Endothelial cell of umbilical vein (primary cell): ENCODE measurements around the gene P2RY11. TPM values are rescaled to one million over a fixed set of nuclear protein-coding genes. Genes with fewer than 3 reads are reported as not detected.

ENCODE experiments used
- BruUV-seq: library from RNA; stranded (reverse); fragments of 400-500 nt; replicated peaks from 2 replicates; lab custom pipeline; 2021; lab: Mats Ljungman, UMichigan
- CTCF ChIA-PET: fragments of 300-600, 350-600 bp; sonication (Branson Sonifier 250); formaldehyde crosslinking; loops from one replicate; lab custom pipeline; 2021; ENCODE audit warnings: antibody characterized with exemption, inconsistent platforms; lab: Charles Lee
- POLR2A ChIA-PET: fragments of 300-600, 350-600 bp; sonication (Branson Sonifier 250); formaldehyde crosslinking; loops from one replicate; lab custom pipeline; 2021; ENCODE audit warnings: antibody characterized with exemption, inconsistent platforms; lab: Charles Lee
- DNase-seq: peaks from one replicate; pipeline ENCODE4 v3.0.0-alpha.2; 2011; ENCODE audit warnings: low read depth, low spot score
- FAIRE-seq: peaks from 2 replicates; lab custom pipeline; 2011; peaks lifted over from hg19 to GRCh38; lab: Jason Lieb, UNC
- H2AFZ ChIP-seq: 2 replicates; pipeline ENCODE4 v1.6.0; 2012; ENCODE audit warnings: low read depth, low read length, control low read depth, inconsistent platforms
- H3K27ac ChIP-seq: 2 replicates; pipeline ENCODE4 v1.5.1; 2011; ENCODE audit warnings: low read depth, mild to moderate bottlenecking, control low read depth, low read length, moderate library complexity; ENCODE audit not compliant: insufficient read depth
- H3K27me3 ChIP-seq, 2 experiments: 2 replicates each; pipeline versions ENCODE4 v1.6.0 to v1.6.1; 2011; ENCODE audit warnings: low read length in 2 of 2, mixed read lengths in 1 of 2; ENCODE audit not compliant: control insufficient read depth in 2 of 2, insufficient read depth in 2 of 2
- H3K36me3 ChIP-seq, 2 experiments: 2 replicates in 1 of 2; 3 replicates in 1 of 2; pipeline ENCODE4 v1.5.1; 2011; ENCODE audit warnings: low read length in 2 of 2, mild to moderate bottlenecking in 1 of 2, moderate library complexity in 1 of 2; ENCODE audit not compliant: control insufficient read depth in 2 of 2, insufficient read depth in 2 of 2; ENCODE audit errors: extremely low read depth in 1 of 2
- H3K4me1 ChIP-seq: 3 replicates; pipeline ENCODE4 v1.5.1; 2011; ENCODE audit warnings: mild to moderate bottlenecking, low read length; ENCODE audit not compliant: control insufficient read depth, insufficient read depth; ENCODE audit errors: extremely low read depth
- H3K4me2 ChIP-seq: 2 replicates; pipeline ENCODE4 v1.6.1; 2011; ENCODE audit warnings: low read length, control low read depth, mixed read lengths; ENCODE audit not compliant: insufficient read depth
- H3K4me3 ChIP-seq, 3 experiments: fragments of 200-600 bp in 1 of 3; sonication (generic), shearing (Covaris generic) in 1 of 3; replicated peaks in 1 of 3; 2 replicates each; pipeline ENCODE4 v1.5.1; 2011 to 2016; ENCODE audit warnings: control low read depth in 3 of 3, low read length in 3 of 3, mild to moderate bottlenecking in 2 of 3, inconsistent platforms in 1 of 3, low read depth in 1 of 3, moderate library complexity in 1 of 3; ENCODE audit not compliant: insufficient read depth in 1 of 3
- H3K79me2 ChIP-seq: 2 replicates; pipeline ENCODE4 v1.6.0; 2012; ENCODE audit warnings: low read length, inconsistent platforms; ENCODE audit not compliant: control insufficient read depth, insufficient read depth
- H3K9ac ChIP-seq: replicated peaks from 2 replicates; pipeline ENCODE3; 2011; ENCODE audit warnings: low read length, control low read depth; ENCODE audit not compliant: insufficient read depth; ENCODE audit errors: extremely low read depth
- H3K9me1 ChIP-seq: replicated peaks from 3 replicates; pipeline ENCODE4 v1.6.0; 2011; ENCODE audit warnings: mild to moderate bottlenecking, low read length; ENCODE audit not compliant: control insufficient read depth, insufficient read depth; ENCODE audit errors: extremely low read depth
- H3K9me3 ChIP-seq: replicated peaks from 2 replicates; pipeline ENCODE4 v1.5.1; 2012; ENCODE audit warnings: low read length, inconsistent platforms; ENCODE audit not compliant: control insufficient read depth, insufficient read depth
- H4K20me1 ChIP-seq: replicated peaks from 2 replicates; pipeline ENCODE3; 2011; ENCODE audit warnings: mild to moderate bottlenecking, low read length; ENCODE audit not compliant: control insufficient read depth, insufficient read depth; ENCODE audit errors: extremely low read depth
- EZH2 ChIP-seq: IDR thresholded peaks from 2 replicates; pipeline ENCODE4 v1.6.1; 2012; ENCODE audit warnings: borderline replicate concordance, low read depth, mild to moderate bottlenecking, moderate library complexity, low read length, inconsistent platforms; ENCODE audit not compliant: severe bottlenecking
- FOS ChIP-seq: IDR thresholded peaks from 2 replicates; pipeline ENCODE4 v1.6.1; 2011; ENCODE audit warnings: mild to moderate bottlenecking, low read length, moderate library complexity, borderline replicate concordance; ENCODE audit not compliant: insufficient read depth
- JUN ChIP-seq: IDR thresholded peaks from 2 replicates; pipeline ENCODE4 v1.6.1; 2011; ENCODE audit warnings: borderline replicate concordance, low read depth; ENCODE audit not compliant: insufficient read length, insufficient read depth
- POLR2A ChIP-seq: IDR thresholded peaks from 2 replicates; pipeline ENCODE4 v1.6.1; 2012; ENCODE audit warnings: low read depth, mild to moderate bottlenecking, control low read depth, low read length
- POLR2AphosphoS5 ChIP-seq: IDR thresholded peaks from 2 replicates; pipeline ENCODE4 v1.6.1; 2012; ENCODE audit warnings: low read depth, mild to moderate bottlenecking, control low read depth, low read length, moderate library complexity; ENCODE audit not compliant: insufficient read depth
- dilution Hi-C: fragments of 300-500 bp; cut with MboI; formaldehyde crosslinking; loops from one replicate; pipeline ENCODE4 v1.15.0; 2019; ENCODE audit warnings: low sequenced_read_pairs; ENCODE audit not compliant: extremely low pct_ligation_motif_present
- intact Hi-C: fragments of 100-400 bp; cut with micrococcal nuclease; formaldehyde crosslinking; loops from one replicate; pipeline ENCODE4 v1.10.0; 2022
- polyA plus RNA-seq, 4 experiments: library from polyadenylated mRNA; depleted of rRNA in 3 of 4; stranded (reverse) in 3 of 4; unstranded in 1 of 4; fragments of >200 nt; gene quantifications; 2 replicates each; pipeline versions ENCODE4 v1.2.1 to v1.2.3, GENCODE V29; 2011 to 2012; ENCODE audit warnings: missing spikeins in 1 of 4
- total RNA-seq: library from RNA; stranded (reverse); gene quantifications from 2 replicates; pipeline ENCODE4 v1.2.3, GENCODE V29; 2021
- TF ChIP-seq, protein P1 (sequence below), 2 donors: IDR thresholded peaks; 1 replicate in 1 of 2; 2 replicates in 1 of 2; pipeline ENCODE4 v1.5.1; 2011; ENCODE audit warnings: low read length in 2 of 2, mild to moderate bottlenecking in 2 of 2, moderate library complexity in 2 of 2, control low read depth in 1 of 2, inconsistent platforms in 1 of 2, low read depth in 1 of 2; ENCODE audit not compliant: insufficient read depth in 1 of 2; ENCODE audit errors: extremely low read depth in 1 of 2

The P2RY11 gene
- total and polyA plus RNA-seq, 2 donors (not counting 3 experiments of a cell fraction or from before 2014, with no cell fraction given), result 3.6 to 14.6 TPM

DNA sequence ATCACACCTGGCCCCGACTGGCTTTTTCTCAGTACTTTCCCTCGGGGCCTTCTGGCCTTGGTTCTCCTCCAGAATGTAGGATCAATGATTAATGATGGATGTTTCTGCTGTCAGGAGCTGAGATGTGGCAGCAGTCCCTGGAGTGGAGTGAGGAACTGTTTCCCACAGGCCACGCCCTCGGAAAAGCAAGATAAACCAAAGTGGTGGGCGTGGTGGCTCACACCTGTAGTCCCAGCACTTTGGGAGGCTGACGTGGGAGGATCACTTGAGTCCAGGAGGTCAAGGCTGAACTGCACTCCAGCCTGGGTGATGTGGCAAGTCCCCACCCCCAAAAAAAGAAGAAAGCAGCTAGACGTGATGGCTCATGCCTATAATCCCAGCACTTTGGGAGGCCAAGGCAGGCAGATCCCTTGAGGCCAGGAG, 32.5 kb upstream of the P2RY11 start:
- DNase-seq (no peak), FAIRE-seq (no peak)
- Histone ChIP-seq H3K79me2 (no peaks in the 10 kb centered on the region), H3K9ac (no peak overlapping the region), H3K36me3 (no peaks in the 10 kb centered on the region), H3K27ac (no peak overlapping the region), H3K9me3 (no peaks in the 10 kb centered on the region), H3K4me1 (no peaks in the 10 kb centered on the region), H3K27me3 (no peaks in the 10 kb centered on the region), H3K4me3 (no peak overlapping the region), H3K9me1 (no peaks in the 10 kb centered on the region), H2AFZ (no peak overlapping the region), H4K20me1 (no peaks in the 10 kb centered on the region), H3K4me2 (no peak overlapping the region)
- no TSS peak for BruUV-seq
- dilution Hi-C loops, result no loop called here
- POLR2A ChIA-PET, result no interaction called here
- CTCF ChIA-PET, result no interaction called here
- no peak for TF ChIP-seq JUN
- no peak for TF ChIP-seq FOS
- TF ChIP-seq EZH2, result no peak
- TF ChIP-seq POLR2AphosphoS5, result no peak
- TF ChIP-seq, protein P1, sequence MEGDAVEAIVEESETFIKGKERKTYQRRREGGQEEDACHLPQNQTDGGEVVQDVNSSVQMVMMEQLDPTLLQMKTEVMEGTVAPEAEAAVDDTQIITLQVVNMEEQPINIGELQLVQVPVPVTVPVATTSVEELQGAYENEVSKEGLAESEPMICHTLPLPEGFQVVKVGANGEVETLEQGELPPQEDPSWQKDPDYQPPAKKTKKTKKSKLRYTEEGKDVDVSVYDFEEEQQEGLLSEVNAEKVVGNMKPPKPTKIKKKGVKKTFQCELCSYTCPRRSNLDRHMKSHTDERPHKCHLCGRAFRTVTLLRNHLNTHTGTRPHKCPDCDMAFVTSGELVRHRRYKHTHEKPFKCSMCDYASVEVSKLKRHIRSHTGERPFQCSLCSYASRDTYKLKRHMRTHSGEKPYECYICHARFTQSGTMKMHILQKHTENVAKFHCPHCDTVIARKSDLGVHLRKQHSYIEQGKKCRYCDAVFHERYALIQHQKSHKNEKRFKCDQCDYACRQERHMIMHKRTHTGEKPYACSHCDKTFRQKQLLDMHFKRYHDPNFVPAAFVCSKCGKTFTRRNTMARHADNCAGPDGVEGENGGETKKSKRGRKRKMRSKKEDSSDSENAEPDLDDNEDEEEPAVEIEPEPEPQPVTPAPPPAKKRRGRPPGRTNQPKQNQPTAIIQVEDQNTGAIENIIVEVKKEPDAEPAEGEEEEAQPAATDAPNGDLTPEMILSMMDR (IDR thresholded peaks at IDR 0.05; ENCODE audit: extremely low read depth in 1 of 2, insufficient read depth in 1 of 2, low read depth in 1 of 2, low read length in 2 of 2), result no peak
- intact Hi-C loops, result no loop called here

DNA sequence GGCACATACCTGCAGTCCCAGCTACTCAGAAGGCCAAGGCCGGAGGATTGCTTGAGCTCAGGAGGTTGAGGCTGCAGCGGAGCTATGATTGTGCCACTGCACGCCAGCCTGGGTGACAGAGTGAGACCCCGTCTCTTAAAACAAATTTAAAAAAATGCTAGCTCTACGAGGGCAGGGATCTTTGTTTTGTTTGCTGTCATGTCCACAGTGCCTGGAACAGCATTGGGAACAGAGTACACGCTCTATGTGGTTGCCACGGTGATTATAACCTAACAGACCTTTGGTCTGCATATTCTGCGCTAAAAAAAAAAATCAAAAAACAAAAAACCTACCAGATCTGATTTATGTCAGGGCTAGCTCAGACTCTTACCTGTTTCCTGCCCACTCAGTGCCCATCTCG, 27.6 kb upstream of the P2RY11 start:
- TF ChIP-seq POLR2A (no peak), POLR2AphosphoS5 (no peak)
- FAIRE-seq, result no peak
- H3K36me3 ChIP-seq, result no peaks in the 10 kb centered on the region
- DNase-seq, result no peak
- no peak overlapping the region for H2AFZ ChIP-seq
- no peaks in the 10 kb centered on the region for H3K27me3 ChIP-seq
- dilution Hi-C loops (no loop called here), intact Hi-C loops (no loop called here)
- CTCF ChIA-PET, result interaction anchor here (1.1 to 1.8 kb wide), 3 partner anchors 11 to 57 kb away, joined by 3 to 4 read pairs (median 4); no protein-coding TSS in a partner anchor
- POLR2A ChIA-PET, result no interaction called here
- no peaks in the 10 kb centered on the region for H4K20me1 ChIP-seq
- H3K9me1 ChIP-seq, result no peaks in the 10 kb centered on the region
- no peaks in the 10 kb centered on the region for H3K79me2 ChIP-seq
- H3K9me3 ChIP-seq, result no peaks in the 10 kb centered on the region
- no peak overlapping the region for H3K27ac ChIP-seq
- no peak overlapping the region for H3K9ac ChIP-seq
- peaks cover 2% of the 10 kb centered on the region for H3K4me1 ChIP-seq
- no peak overlapping the region for H3K4me2 ChIP-seq
- H3K4me3 ChIP-seq, result no peak overlapping the region
- BruUV-seq, result no TSS peak
